Measurements from ENCODE around the gene XIST.
"Not testable (repeated sequence)": the region's sequence is repeated elsewhere in the genome, so short reads cannot be mapped to it uniquely, and the experiment has no call there.

The XIST gene

DNA sequence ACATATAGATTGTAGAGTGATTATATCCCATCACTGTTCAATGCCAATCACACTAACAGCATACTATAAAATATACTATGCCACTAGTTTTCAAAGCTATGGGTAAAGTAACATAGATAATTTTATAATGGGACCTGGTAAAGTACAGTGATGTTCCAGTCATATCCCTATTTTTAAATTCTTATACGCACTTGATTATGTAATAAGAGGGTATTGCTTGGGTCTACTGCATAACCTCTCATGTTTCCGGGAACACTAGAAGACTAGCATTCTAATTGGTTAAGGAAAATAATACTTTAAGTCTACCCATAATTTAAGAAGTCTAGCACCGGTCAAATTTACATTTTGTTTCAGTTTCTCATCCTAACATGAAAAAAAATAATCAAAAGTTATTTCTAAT lies 14.4 kb downstream of the XIST start:
- no peak for DNase-seq

GRCh38 chrX:73836956-73837477 lies 15.5 kb downstream of the XIST start:
- no peak for DNase-seq

- no peak for DNase-seq
Observed at GRCh38 chrX:73834219-73834618, 18.3 kb downstream of the XIST start.

- no peak for DNase-seq
Observed at GRCh38 chrX:73832319-73832718, 20.2 kb downstream of the XIST start.

DNA sequence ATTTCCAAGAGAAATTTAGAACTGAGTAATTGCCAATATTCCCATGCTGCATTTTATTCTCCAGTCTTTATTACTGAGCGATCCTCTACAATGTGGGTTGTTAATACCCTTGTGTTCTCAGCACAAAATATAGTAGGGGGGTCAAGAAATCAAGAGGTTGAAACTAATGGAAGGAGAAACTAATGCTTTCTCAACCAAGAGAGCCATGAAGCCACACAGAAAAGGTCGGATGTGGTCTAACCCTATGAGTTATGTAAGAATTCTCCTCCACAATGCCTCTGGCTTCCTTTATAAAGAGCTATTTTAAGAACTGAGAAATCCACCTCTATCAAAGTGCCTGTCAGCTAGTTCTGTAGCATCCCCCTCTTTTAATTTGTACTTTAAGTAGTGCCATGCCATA lies 21.0 kb downstream of the XIST start:
- DNase-seq: no peak

DNA sequence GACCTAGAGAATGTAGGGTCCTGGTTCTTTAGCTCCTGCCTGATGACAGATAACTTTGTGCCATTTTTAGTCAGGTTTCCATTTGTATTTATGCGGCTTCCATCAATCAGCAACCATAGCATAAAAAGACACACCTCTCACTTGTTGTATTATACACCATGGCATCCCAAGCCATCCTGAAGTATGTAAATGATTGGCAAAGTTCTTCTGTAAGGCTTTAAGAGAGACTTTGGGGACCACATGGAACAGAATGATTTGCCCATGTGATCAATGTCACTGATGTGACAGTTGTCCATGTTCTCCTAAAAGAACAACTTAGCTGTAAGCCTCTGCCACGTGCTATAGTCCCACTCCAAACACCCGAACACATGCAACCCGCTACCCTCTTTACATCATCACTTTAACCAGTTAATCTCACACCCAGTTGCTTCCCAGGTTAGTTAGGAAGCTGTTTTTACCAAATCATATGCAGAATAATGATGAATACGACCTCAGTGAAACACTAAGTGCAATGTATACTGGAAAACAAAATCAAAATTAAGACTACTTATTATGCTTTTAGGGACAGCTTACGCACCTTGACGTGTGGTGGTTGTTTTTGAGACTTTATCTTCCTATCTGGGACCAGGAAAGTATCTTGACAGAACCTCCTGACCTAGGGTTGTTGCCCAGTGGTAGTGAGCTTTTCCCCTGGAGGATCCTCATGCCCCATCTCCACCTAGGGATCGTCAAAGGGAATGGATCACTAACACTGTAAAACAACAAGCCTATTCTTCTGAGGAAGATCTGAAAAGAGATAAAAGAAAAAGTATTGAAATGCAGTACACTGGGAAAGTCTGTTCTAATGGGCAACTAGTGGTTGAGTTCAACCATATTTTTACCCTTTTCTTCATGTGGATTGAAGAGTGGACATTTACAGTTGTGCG lies 21.8 kb downstream of the XIST start:
- DNase-seq: no peak

GRCh38 chrX:73829890-73830466 lies 22.5 kb downstream of the XIST start:
- DNase-seq: no peak

DNA sequence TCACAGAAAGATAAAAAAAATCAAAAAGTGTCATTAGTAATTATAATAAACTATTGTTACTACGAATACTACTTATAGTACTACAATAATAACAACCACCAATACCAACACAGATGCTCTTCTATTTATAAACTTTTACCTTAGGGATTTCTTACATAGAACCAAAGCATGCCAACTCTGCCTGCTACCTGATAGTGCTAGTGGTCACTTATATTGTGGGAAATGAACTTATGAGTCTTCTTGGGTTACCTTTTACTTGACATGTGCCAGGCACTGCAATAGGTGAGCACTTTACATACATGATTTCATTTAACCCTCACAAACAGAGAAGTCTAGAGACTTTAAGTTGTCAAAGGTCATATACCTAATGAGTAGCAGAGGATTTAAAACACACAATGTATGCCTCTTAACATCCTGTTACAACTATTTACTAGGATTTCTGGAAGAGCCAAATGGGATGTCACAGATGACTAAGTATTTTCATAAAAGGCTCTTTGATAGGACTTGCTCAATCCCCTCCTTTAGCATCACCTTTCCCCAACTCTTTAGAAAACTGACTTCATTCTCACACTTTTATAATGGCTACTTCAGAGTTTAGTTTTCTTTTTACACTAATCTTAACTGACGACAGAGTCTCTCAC lies 24.3 kb downstream of the XIST start:
- DNase-seq: no peak

DNA sequence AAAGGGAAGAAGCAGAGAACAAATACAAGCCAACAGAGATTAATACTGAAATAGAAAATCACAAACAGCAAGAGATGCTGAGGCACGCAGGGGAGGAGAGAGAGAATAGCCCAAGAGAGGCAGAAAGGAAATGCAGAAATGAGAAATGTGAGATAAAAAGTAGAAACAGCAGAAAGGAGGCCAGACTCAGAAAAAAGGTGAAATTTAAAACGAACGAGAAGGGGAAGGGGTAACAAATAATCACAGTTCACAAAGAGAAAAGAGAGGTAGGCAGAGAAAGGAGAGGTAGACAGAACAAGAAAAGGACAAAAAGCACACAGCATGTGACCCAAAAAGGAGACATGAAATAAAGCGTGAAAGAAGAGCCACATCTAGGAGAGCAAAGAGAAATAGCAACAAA lies 25.1 kb downstream of the XIST start:
- DNase-seq: no peak

GRCh38 chrX:73826996-73827395 lies 25.5 kb downstream of the XIST start:
- no peak for DNase-seq

DNA sequence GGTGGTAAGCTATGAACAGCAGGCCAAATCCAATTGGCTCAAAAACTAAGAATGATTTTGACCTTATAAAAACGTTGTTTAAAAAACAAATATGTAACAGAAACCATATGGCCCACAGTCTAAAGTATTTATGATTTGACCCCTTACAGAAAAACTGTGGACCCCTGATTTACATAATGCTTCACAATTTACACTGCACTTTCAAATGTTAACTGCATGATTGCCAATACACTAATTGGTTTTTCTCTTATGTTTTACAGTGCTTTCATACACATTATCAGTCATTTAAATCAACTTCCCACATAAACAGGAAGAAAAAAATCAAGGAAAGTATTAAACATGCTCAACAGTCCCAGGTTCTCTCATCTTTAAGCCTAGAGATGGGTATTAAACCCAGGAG lies 26.9 kb downstream of the XIST start:
- DNase-seq: no peak

DNA sequence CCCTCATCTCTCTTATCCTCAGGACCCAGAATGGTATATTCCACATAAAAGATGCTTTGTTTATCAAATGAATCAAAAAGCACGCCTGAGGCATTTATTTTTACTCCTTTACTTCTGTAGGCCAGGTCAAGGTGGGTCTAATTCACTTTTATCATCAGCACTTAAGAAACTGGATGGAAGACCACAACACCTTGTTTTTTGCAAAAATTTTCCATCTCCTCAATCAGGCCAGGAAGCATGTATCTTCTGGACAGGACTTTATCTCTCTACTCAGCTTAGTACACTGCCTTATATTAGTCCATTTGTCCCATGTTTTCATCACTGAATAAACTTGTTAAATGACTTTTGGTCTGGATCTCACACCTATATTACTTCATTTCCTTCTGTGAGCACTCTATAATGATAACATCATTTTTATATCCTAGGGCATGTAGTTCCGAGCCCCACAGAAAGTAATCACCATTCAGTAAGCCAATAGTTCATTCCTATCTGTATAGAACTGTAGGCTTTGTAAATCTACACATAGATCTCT lies 29.0 kb downstream of the XIST start:
- DNase-seq: no peak

DNA sequence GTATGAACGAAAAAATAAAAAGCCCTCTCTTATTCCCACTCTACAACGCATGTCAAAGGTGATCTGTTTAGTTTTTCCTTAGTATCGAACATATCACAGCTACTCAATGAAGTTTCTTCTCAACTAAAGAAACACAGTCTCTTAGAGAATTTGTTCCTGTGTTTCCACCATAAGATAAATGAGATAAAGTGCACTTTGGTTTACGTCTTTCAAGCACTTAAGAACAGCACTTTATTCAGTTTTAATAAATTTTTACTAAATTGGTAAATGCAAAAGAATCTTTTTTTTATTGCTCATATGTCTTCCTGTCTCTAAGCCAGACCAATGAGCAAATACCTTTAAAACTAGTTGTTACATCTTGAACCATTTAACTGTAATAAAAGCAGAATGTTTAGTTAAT lies 29.7 kb downstream of the XIST start:
- no peak for DNase-seq

GRCh38 chrX:73821921-73822559 lies 30.5 kb downstream of the XIST start:
- no peak for DNase-seq

DNA sequence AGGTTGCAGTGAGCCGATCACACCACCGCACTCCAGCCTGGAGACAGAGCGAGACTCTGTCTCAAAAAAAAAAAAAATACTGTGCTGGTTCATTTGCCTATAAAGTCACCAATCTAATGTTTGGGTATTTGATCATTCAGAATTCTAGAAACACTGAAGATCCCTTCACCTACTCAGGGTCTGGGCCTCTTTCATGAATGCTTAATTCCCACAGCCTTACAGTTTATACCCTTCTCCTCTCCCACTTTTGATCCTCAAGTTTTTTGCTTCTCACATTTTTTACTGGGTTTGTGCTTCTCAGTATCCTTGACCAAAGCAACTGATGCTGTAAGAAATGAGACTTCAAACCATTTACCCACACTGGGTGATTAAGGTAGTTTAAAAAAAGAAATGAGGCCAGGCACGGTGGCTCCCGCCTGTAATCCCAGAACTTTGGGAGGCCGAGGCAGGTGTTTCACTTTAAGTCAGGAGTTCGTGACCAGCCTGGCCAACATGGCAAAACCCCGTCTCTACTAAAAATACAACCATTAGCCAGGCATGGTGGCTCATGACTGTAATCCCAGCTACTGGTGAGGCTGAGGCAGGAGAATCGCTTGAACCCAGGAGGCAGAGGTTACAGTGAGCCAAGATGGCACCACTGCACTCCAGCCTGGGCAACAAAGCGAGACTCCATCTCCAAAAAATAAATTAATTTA lies 32.5 kb downstream of the XIST start:
- not testable (repeated sequence) for DNase-seq

GRCh38 chrX:73818200-73819116 lies 34.1 kb downstream of the XIST start:
- no peak for DNase-seq

- no peak for DNase-seq
Observed at GRCh38 chrX:73817393-73818199, 34.9 kb downstream of the XIST start.

DNA sequence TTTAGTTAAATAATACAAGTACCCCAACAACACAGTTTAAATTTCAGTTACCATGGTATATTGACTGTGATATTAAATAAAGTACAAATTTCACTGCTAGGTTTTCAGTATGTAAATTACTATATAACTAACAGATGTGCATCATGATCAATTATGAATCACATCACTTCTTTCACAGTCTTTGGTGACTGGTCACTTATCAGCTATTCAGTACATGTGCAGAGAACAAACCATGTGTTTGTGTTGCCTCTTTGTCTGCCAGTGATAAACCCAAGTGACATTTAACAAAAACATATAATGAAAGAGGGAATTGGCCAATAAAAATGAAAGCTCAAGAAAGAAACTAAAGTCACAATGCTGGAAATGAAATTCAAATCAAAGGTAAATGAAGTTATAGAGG lies 40.3 kb downstream of the XIST start:
- no peak for DNase-seq

DNA sequence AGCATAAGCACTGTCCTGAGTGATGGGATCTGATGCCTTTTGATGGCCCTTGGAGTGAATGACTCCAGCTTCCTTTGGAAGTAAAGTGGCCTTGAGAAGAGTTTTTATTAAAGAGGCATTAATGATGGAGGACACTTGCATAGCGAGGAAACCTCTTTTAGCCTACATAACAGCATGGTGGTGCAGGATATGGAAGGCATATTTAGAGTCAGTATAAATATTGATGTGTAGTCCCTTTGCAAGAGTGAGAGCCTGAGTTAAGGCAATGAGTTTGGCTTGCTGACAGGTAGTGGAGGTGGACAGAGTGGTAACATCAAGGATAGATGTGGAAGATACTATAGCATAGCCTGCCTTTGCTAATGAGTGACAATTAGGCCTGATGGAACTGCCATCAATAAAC lies 48.4 kb downstream of the XIST start:
- DNase-seq: not testable (repeated sequence)

DNA sequence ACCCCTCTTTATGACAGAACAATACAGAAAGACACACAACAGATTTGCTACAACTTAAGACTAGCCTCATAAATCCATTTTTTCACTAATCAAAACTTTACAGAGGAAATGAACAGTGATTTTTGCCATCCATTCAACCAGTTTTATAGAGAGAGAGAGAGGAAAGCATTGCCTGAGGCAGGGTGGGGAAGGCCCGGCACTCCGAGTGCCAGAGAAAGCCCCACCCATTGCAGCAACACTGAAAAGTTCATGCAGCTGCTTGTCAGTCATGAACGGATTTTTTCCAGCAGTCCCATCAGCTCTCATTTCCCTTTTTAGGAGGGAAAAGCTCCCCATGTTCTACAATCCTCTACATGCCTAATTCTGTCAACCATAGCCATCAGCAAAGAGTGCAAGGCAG lies 52.6 kb downstream of the XIST start:
- DNase-seq: no peak

All from NCI-H1694 treated with DMSO at 0.1 percent for 48 hours (cell line).